Measurements from ENCODE around the gene CHRDL1.

CHRDL1 gene

DNA sequence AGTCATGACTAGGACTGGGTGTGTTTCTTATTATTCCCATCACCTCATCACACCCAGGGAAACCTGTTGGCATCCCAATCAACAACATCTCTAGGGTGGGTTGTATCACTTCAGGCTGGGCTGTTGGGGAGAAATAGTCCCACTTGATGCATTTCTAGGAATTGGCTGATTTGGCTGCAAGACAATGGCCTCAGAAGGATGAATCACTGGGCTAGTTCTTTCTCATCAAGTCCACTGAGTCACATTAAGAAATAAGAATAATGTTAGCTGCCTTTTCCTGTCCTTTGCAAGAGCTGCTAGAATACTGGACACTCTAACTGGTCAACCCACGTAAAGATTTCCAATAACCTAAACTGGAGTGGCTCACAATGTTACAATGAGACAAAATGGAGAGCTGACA is 104.2 kb downstream of the CHRDL1 start:
- Histone ChIP-seq H3K27ac (no peak overlapping the region), H4K20me1 (no peaks in the 10 kb centered on the region), H3K4me2 (no peak overlapping the region), H3K27me3 (peaks cover 37 to 65% (median 48%) of the 10 kb centered on the region in 11 experiments), H3K4me1 (peaks cover 0 to 21% (median 8%) of the 10 kb centered on the region in 10 experiments; a peak in 11 of 20 replicates), H3K9me3 (replicated peaks in 1 of 11) (0 out of 22 replicates have a peak, but pooled peaks cover 0 to 3% (median 0%) of the 10 kb centered on the region in 11 experiments), H3K36me3 (no peaks in the 10 kb centered on the region), H3K9ac (no peak overlapping the region), H3K4me3 (no peak overlapping the region)
- no peak for TF ChIP-seq Cebpa-rat (IDR thresholded peaks at IDR 0.05)

- no peak overlapping the region for H3K9ac ChIP-seq
- peaks cover 44 to 78% (median 64%) of the 10 kb centered on the region in 11 experiments for H3K27me3 ChIP-seq
- no peak overlapping the region for H3K4me3 ChIP-seq
- H4K20me1 ChIP-seq, result 0 out of 22 replicates have a peak, but pooled peaks cover 0 to under 1% (median 0%) of the 10 kb centered on the region in 11 experiments
- no peaks in the 10 kb centered on the region for H3K9me3 ChIP-seq (replicated peaks in 1 of 11)
- no peaks in the 10 kb centered on the region for H3K36me3 ChIP-seq
- no peaks in the 10 kb centered on the region for H3K4me1 ChIP-seq
- no peak overlapping the region for H3K27ac ChIP-seq
- H3K4me2 ChIP-seq, result no peak overlapping the region
- no peak for TF ChIP-seq Cebpa-rat (IDR thresholded peaks at IDR 0.05)
Observed at GRCh38 chrX:110684653-110685052, 111.0 kb downstream of the CHRDL1 start.

DNA sequence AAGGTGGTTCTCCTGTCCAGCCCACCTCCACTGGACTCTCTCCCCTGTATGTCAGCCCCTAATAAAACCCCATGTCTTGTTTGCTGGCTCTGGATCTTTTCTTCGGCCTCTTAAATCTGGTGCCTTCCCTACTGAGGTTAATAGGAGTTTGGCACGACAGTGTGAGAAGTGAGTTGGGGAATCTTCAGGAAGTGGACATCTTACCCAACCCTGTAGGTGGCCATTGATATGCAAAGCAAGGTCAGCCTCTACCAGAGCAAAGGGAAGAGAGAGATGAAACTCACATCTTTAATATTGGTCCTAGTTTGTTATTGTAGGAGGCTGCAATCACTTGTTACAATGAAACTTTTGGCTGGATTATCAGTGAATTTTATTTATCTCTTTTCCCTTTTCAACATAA is 111.7 kb downstream of the CHRDL1 start:
- no peak for TF ChIP-seq Cebpa-rat (IDR thresholded peaks at IDR 0.05)
- H3K4me1 ChIP-seq, result no peaks in the 10 kb centered on the region
- no peak overlapping the region for H3K4me2 ChIP-seq
- 0 out of 22 replicates have a peak, but pooled peaks cover 0 to 3% (median 0%) of the 10 kb centered on the region in 11 experiments for H4K20me1 ChIP-seq
- H3K9ac ChIP-seq, result no peak overlapping the region
- no peaks in the 10 kb centered on the region for H3K9me3 ChIP-seq (replicated peaks in 1 of 11)
- no peak overlapping the region for H3K27ac ChIP-seq
- H3K27me3 ChIP-seq, result peaks cover 52 to 85% (median 71%) of the 10 kb centered on the region in 11 experiments
- H3K36me3 ChIP-seq, result no peaks in the 10 kb centered on the region
- H3K4me3 ChIP-seq, result no peak overlapping the region

DNA sequence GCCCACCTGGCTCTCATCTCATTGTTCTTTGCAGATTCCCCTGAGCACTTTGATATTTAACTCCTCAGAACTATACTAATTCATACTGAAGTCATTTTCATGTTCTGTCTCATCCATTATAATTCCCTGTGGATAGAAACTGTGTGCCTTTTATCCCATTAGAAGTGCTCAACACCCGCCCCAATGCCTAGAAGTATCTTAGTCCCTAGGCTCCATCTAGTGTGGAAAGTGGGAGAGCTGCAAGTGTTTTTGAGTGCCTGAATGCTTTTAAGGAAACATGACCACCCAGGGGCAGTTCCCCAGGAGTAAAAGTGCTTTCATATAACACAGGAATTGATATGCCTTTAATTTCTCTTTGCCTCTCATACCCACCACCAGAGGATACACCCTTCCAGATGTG is 117.0 kb downstream of the CHRDL1 start:
- no peak overlapping the region for H3K4me3 ChIP-seq
- H3K36me3 ChIP-seq, result no peaks in the 10 kb centered on the region
- TF ChIP-seq Cebpa-rat (IDR thresholded peaks at IDR 0.05), result no peak
- no peaks in the 10 kb centered on the region for H3K4me1 ChIP-seq
- no peaks in the 10 kb centered on the region for H3K9me3 ChIP-seq (replicated peaks in 1 of 11)
- no peak overlapping the region for H3K9ac ChIP-seq
- H3K27ac ChIP-seq, result no peak overlapping the region
- peaks cover 77 to 100% (median 100%) of the 10 kb centered on the region in 11 experiments for H3K27me3 ChIP-seq
- H3K4me2 ChIP-seq, result no peak overlapping the region
- 0 out of 22 replicates have a peak, but pooled peaks cover 0 to 3% (median 0%) of the 10 kb centered on the region in 11 experiments for H4K20me1 ChIP-seq

DNA sequence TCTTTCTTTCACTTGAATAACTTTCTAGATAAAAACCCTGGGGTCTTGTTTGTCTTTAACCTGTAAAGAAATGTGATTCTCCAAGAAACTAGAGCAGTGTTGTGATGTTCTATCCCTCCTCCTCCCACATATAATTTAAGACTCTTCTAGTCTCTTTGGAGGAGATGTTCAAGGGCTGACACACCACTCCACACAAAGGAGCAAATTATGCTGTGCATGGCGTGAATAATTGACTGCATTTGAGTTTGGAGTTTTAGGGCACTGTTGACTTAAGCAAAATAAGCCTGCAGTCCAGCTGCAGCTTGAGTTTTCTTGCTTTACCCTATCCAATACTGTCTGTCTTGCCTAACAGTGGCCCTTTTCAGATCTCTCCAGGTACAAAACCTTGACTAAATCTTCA is 119.7 kb downstream of the CHRDL1 start:
- Histone ChIP-seq H3K27ac (no peak overlapping the region), H3K4me3 (no peak overlapping the region), H3K9me3 (replicated peaks in 1 of 11) (peaks cover 0 to 18% (median 0%) of the 10 kb centered on the region in 11 experiments; a peak in 4 of 22 replicates), H3K4me2 (no peak overlapping the region), H3K4me1 (peaks cover 0 to 7% (median 0%) of the 10 kb centered on the region in 10 experiments; a peak in 1 of 20 replicates), H3K36me3 (no peaks in the 10 kb centered on the region), H4K20me1 (peaks cover 0 to 3% (median 0%) of the 10 kb centered on the region in 11 experiments; a peak in 1 of 22 replicates), H3K9ac (no peak overlapping the region), H3K27me3 (peaks cover 76 to 100% (median 97%) of the 10 kb centered on the region in 11 experiments)
- no peak for TF ChIP-seq Cebpa-rat (IDR thresholded peaks at IDR 0.05)

DNA sequence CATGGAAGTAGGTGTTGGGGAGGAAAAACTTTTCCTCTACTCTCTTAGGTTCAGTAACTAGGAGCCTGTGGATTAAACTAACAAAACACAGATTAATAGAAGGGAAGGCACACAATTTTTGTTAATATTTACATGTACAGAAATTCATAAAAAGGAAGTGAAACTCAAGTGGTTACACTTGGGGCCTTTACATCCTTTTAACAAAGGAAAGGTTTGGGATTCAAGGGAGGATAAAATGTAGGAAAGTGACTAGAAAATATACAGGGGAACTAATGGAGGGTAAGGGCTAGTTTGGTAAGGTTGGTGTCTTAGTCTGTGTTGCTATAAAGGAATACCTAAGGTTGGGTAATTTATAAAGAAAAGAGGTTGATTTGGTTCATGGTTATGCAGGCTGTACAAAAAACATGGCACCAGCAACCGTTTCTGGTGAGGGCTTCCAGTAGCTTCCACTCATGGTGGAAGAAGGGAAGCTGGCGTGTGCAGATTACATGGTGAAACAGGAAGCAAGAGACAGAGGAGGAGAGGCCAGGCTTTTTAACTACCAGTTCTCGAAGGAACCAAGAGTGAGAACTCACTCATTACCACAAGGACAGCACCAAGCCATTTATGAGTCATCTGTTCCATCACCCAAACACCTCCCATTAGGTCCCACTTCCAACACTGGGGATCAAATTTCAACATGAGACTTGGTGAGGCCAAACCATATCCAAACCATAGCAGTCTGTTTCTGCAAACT is 124.4 kb downstream of the CHRDL1 start:
- TF ChIP-seq Cebpa-rat (IDR thresholded peaks at IDR 0.05), result no peak
- H3K36me3 ChIP-seq, result no peaks in the 10 kb centered on the region
- H3K27me3 ChIP-seq, result peaks cover 69 to 97% (median 94%) of the 10 kb centered on the region in 11 experiments
- no peak overlapping the region; a peak in 1 of 22 replicates for H3K4me2 ChIP-seq
- H3K9me3 ChIP-seq (replicated peaks in 1 of 11), result peaks cover 0 to 18% (median 0%) of the 10 kb centered on the region in 11 experiments; a peak in 4 of 22 replicates
- H4K20me1 ChIP-seq, result peaks cover 0 to 5% (median 0%) of the 10 kb centered on the region in 11 experiments; a peak in 2 of 22 replicates
- H3K4me3 ChIP-seq, result no peak overlapping the region
- no peak overlapping the region for H3K27ac ChIP-seq
- H3K9ac ChIP-seq, result no peak overlapping the region
- H3K4me1 ChIP-seq, result peaks cover 0 to 10% (median 0%) of the 10 kb centered on the region in 10 experiments; a peak in 1 of 20 replicates

DNA sequence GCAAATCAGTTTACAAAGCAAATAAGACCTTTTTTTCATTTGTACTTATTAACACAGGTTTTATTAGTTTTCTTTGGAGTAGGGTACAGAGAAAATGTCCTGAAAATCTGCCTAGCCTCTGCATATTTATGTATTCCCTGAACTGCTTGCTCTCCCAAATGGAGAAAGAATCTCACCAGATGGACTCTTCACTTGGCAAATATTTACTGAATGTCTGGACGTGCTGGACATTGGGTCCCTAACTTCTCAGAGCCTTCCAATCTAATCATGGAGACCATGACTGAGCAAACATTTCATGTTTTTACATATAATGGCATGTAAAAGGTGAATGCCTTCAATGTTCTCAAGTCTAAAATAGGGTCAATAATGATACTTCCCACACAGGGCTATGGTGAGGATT is 126.0 kb downstream of the CHRDL1 start:
- H3K4me2 ChIP-seq, result no peak overlapping the region
- H3K4me3 ChIP-seq, result no peak overlapping the region
- H3K4me1 ChIP-seq, result peaks cover 0 to 10% (median 0%) of the 10 kb centered on the region in 10 experiments; a peak in 1 of 20 replicates
- peaks cover 0 to 5% (median 0%) of the 10 kb centered on the region in 11 experiments; a peak in 3 of 22 replicates for H4K20me1 ChIP-seq
- peaks cover 0 to 18% (median 0%) of the 10 kb centered on the region in 11 experiments; a peak in 4 of 22 replicates for H3K9me3 ChIP-seq (replicated peaks in 1 of 11)
- H3K36me3 ChIP-seq, result no peaks in the 10 kb centered on the region
- H3K27ac ChIP-seq, result no peak overlapping the region
- peaks cover 63 to 97% (median 93%) of the 10 kb centered on the region in 11 experiments for H3K27me3 ChIP-seq
- H3K9ac ChIP-seq, result no peak overlapping the region
- TF ChIP-seq Cebpa-rat (IDR thresholded peaks at IDR 0.05), result no peak

DNA sequence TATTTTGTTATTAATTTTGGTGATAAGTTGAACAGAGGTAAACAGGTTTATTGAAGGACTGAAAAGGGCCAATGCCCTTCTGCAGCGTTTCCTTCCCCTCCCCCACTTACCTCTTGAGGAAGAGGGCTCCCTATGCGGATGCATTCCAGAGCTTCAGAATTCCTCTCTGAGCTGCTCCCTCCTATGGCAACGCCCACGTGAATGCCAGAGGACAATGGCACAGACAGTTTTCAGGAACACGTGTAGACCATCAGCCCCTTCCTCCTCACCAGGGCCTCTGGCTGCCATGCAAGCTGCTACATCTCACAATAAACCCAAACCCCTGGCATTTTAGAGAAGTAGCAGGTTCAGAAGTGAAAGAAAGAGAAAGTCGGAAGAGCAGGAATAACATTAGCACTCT is 127.9 kb downstream of the CHRDL1 start:
- no peak overlapping the region for H3K9ac ChIP-seq
- peaks cover 0 to 5% (median 0%) of the 10 kb centered on the region in 11 experiments; a peak in 3 of 22 replicates for H4K20me1 ChIP-seq
- H3K27ac ChIP-seq, result no peak overlapping the region
- no peak for TF ChIP-seq Cebpa-rat (IDR thresholded peaks at IDR 0.05)
- H3K4me3 ChIP-seq, result no peak overlapping the region
- peaks cover 0 to 15% (median 0%) of the 10 kb centered on the region in 11 experiments; a peak in 4 of 22 replicates for H3K9me3 ChIP-seq (replicated peaks in 1 of 11)
- H3K4me2 ChIP-seq, result no peak overlapping the region
- peaks cover 0 to 10% (median 0%) of the 10 kb centered on the region in 10 experiments; a peak in 1 of 20 replicates for H3K4me1 ChIP-seq
- no peaks in the 10 kb centered on the region for H3K36me3 ChIP-seq
- peaks cover 60 to 93% (median 88%) of the 10 kb centered on the region in 11 experiments for H3K27me3 ChIP-seq

GRCh38 chrX:110665223-110666002 is 130.2 kb downstream of the CHRDL1 start:
- H3K4me1 ChIP-seq, result no peaks in the 10 kb centered on the region
- peaks cover 50 to 78% (median 65%) of the 10 kb centered on the region in 11 experiments for H3K27me3 ChIP-seq
- H3K4me3 ChIP-seq, result no peak overlapping the region
- H3K9me3 ChIP-seq (replicated peaks in 1 of 11), result no peaks in the 10 kb centered on the region
- H3K27ac ChIP-seq, result no peak overlapping the region
- no peak overlapping the region for H3K9ac ChIP-seq
- no peak for TF ChIP-seq Cebpa-rat (IDR thresholded peaks at IDR 0.05)
- H3K36me3 ChIP-seq, result no peaks in the 10 kb centered on the region
- H4K20me1 ChIP-seq, result peaks cover 0 to 5% (median 0%) of the 10 kb centered on the region in 11 experiments; a peak in 2 of 22 replicates
- H3K4me2 ChIP-seq, result no peak overlapping the region

All from BLaER1 treated with 17β-estradiol and CSF1 and Interleukin-3, amounts not matched to agents 10 nM and 100 nM (cell line).